ENCODE results near the gene ERN2. TPM values are rescaled to one million over a fixed set of nuclear protein-coding genes. Genes with fewer than 3 reads are reported as not detected.
"Not testable (repeated sequence)": the region's sequence is repeated elsewhere in the genome, so short reads cannot be mapped to it uniquely, and the experiment has no call there.

The ERN2 gene
- total RNA-seq, 1 donor from 2014 or later: not detected

DNA sequence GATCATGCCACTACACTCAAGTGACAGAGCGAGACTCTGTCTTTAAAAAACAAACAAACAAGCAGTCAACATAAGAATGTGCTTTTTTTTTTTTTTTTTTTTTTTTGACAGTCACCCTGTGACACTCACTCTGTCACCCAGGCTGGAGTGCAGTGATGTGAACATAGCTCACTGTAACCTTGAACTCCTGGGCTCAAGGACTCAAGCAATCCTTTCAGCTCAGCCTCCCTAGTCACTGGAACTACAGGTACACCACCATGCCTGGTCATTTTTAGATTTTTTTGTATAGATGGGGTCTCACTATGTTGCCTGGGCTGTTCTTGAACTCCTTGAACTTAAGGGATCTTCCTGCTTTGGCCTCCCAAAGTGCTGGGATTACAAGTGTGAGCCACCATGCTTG is 26.5 kb upstream of the ERN2 start:
- Histone ChIP-seq H3K36me3 (ENCODE audit: control insufficient read depth, insufficient read depth, low read length) (no peaks in the 10 kb centered on the region), H3K27me3 (ENCODE audit: control insufficient read depth, insufficient read depth, low read length) (peaks cover 2% of the 10 kb centered on the region), H3K4me3 (ENCODE audit: low read depth, low read length) (no peak overlapping the region)
- no peak for DNase-seq (ENCODE audit: low read depth)
- TF ChIP-seq, protein P1, sequence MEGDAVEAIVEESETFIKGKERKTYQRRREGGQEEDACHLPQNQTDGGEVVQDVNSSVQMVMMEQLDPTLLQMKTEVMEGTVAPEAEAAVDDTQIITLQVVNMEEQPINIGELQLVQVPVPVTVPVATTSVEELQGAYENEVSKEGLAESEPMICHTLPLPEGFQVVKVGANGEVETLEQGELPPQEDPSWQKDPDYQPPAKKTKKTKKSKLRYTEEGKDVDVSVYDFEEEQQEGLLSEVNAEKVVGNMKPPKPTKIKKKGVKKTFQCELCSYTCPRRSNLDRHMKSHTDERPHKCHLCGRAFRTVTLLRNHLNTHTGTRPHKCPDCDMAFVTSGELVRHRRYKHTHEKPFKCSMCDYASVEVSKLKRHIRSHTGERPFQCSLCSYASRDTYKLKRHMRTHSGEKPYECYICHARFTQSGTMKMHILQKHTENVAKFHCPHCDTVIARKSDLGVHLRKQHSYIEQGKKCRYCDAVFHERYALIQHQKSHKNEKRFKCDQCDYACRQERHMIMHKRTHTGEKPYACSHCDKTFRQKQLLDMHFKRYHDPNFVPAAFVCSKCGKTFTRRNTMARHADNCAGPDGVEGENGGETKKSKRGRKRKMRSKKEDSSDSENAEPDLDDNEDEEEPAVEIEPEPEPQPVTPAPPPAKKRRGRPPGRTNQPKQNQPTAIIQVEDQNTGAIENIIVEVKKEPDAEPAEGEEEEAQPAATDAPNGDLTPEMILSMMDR (IDR thresholded peaks at IDR 0.05; ENCODE audit: insufficient read depth, low read length, poor library complexity, severe bottlenecking): no peak

DNA sequence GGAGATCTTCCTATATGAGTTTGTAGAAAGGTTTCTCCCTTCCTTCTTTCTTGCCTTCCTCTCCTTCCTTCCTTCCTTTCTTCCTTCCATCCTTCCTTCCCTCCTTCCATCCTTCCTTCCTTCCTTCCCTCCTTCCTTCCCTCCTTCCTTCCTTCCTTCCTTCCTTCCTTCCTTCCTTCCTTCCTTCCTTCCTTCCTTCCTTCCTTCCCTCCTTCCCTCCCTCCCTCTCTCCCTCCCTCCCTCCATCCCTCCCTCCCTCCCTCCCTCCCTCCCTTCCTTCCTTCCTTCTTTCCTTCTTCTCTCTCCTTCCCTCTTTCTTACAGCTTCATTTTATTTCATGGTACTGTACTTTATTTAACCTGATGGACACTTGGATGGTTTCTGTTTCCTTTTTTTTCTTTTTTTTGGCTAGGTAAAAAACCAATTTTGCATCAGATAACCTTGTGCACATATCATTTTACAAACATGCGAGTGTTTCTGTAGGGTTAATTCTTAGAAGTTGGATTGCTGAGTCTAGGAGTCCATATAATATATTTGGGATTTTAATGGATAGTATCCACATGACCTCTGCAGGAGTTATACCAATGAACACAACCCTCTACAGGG is 24.5 kb upstream of the ERN2 start:
- not testable (repeated sequence) for DNase-seq (ENCODE audit: low read depth); H3K27me3 ChIP-seq (ENCODE audit: control insufficient read depth, insufficient read depth, low read length); H3K4me3 ChIP-seq (ENCODE audit: low read depth, low read length); H3K36me3 ChIP-seq (ENCODE audit: control insufficient read depth, insufficient read depth, low read length)

DNA sequence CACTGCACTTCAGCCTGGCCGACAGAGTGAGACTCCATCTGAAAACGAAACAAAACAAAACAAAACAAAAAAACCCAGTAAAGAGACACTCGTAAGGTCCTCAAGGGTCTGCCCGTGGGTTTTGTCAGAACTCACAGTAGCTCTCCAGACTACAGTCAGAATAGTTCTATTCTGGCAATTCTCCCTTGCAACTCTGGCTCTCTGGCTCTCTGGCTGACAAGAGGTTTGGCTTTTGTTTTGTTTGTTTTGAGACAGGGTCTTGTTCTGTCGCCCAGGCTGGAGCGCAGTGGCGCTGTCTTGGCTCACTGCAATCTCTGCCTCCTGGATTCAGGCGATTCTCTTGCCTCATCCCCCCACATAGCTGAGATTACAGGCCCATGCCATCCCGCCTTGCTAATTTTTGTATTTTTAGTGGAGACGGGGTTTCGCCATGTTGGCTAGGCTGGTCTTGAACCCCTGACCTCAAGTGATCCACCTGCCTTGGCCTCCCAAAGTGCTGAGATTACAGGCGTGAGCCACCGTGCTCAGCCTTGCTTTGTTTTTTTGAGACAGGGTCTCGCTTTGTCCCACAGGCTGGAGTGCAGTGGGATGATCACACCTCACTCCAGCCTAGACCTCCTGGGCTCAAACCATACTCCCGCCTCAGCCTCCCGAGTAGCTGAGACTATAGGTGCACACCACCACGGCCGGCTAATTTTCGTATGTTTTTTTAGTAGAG is 21.3 kb upstream of the ERN2 start:
- Histone ChIP-seq H3K27me3 (ENCODE audit: control insufficient read depth, insufficient read depth, low read length) (peaks cover 2% of the 10 kb centered on the region), H3K36me3 (ENCODE audit: control insufficient read depth, insufficient read depth, low read length) (no peaks in the 10 kb centered on the region), H3K4me3 (ENCODE audit: low read depth, low read length) (no peak overlapping the region)
- no peak for DNase-seq (ENCODE audit: low read depth)
- TF ChIP-seq, protein P1 (IDR thresholded peaks at IDR 0.05; ENCODE audit: insufficient read depth, low read length, poor library complexity, severe bottlenecking): no peak

DNA sequence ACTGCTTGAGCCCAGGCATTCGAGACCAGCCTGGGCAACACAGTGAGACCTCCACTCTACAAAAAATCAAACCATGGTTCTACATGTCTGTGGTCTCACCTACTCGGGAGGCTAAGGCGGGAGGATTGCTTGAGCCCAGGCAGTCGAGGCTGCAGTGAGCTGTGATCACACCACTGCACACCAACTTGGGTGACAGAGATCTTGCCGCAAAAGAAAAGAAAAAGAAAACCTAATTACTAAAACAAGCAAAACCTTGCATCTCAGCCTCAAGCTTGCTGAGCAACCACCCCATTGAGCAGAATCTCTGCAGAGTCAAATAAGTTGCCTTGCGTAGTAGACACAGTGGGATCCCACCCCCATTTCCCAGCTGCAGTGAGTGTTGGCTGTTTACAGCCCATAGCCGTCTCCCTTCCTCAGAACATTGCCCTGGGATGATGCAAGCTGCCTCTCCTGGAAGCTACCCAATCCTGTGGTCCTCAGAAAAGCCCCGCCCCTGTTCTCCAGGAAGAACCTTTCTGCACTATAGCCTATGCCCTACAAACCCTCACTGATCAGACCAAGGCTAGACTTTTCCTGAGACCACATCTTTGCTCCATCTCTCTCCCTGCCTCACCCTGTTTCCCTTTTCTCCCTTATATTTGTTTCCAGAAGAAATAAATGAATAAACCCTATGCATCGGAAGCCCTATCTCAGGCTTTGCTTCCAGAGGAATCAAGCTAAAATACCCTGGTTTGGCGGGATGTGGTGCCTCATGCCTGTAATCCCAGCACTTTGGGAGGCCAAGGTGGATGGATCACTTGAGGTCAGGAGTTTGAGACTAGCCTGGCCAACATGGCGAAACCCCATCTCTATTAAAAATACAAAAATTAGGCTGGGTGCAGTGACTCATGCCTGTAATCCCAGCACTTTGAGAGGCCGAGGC is 16.7 kb upstream of the ERN2 start:
- DNase-seq (ENCODE audit: low read depth): no peak
- TF ChIP-seq, protein P1 (IDR thresholded peaks at IDR 0.05; ENCODE audit: insufficient read depth, low read length, poor library complexity, severe bottlenecking): no peak
- H3K27me3 ChIP-seq (ENCODE audit: control insufficient read depth, insufficient read depth, low read length): no peaks in the 10 kb centered on the region
- H3K4me3 ChIP-seq (ENCODE audit: low read depth, low read length): no peak overlapping the region
- no peaks in the 10 kb centered on the region for H3K36me3 ChIP-seq (ENCODE audit: control insufficient read depth, insufficient read depth, low read length)

DNA sequence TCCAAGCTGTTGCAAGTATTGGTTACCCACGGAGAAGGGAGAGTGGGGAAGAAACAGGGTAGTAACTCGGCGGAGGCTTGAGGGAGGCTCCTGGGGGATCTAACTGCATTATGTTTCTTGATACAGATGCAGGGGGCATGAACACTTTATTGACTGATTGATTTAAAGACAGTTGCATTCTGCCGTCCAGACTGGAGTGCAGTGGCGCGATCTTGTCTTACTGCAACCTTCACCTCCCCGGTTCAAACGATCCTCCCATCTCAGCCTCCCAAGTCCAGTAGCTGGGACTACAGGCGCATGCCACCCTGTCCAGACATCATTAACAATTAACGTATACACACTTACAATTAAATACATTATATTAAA is 15.1 kb upstream of the ERN2 start:
- Histone ChIP-seq H3K27me3 (ENCODE audit: control insufficient read depth, insufficient read depth, low read length) (no peaks in the 10 kb centered on the region), H3K36me3 (ENCODE audit: control insufficient read depth, insufficient read depth, low read length) (no peaks in the 10 kb centered on the region), H3K4me3 (ENCODE audit: low read depth, low read length) (no peak overlapping the region)
- TF ChIP-seq, protein P1 (IDR thresholded peaks at IDR 0.05; ENCODE audit: insufficient read depth, low read length, poor library complexity, severe bottlenecking): no peak
- no peak for DNase-seq (ENCODE audit: low read depth)

DNA sequence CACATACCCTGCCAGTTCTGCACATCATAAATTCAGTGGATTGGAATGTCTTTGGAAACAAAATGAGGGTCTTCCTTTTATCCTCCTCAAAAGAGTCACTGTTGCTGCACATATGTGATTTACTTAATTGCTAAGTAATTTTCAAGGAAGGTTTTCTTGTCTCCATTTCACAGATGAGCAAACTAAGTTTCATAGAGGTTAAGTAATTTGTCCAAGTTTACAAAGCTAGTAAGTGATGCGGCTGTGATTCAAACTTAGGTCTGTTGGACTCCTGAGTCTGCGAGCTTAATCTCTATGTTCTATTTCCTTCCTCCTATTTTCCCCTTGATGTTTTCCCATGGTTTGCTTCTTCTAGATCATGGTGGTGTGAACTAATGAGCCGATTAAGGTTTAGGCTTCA is 13.7 kb upstream of the ERN2 start:
- DNase-seq (ENCODE audit: low read depth): no peak
- TF ChIP-seq, protein P1 (IDR thresholded peaks at IDR 0.05; ENCODE audit: insufficient read depth, low read length, poor library complexity, severe bottlenecking): no peak
- Histone ChIP-seq H3K27me3 (ENCODE audit: control insufficient read depth, insufficient read depth, low read length) (no peaks in the 10 kb centered on the region), H3K4me3 (ENCODE audit: low read depth, low read length) (no peak overlapping the region), H3K36me3 (ENCODE audit: control insufficient read depth, insufficient read depth, low read length) (no peaks in the 10 kb centered on the region)

Measured in kidney epithelial cell (primary cell).